ENCODE measurements around the gene PDE10A. TPM values are rescaled to one million over a fixed set of nuclear protein-coding genes. Genes with fewer than 3 reads are reported as not detected.

The PDE10A gene
- total RNA-seq, 1 donor from 2014 or later, result 0.79 TPM

- no peaks in the 10 kb centered on the region for H3K27me3 ChIP-seq (ENCODE audit: control insufficient read depth, insufficient read depth, low read length)
- FAIRE-seq, result no peak
- TF ChIP-seq, protein P1, sequence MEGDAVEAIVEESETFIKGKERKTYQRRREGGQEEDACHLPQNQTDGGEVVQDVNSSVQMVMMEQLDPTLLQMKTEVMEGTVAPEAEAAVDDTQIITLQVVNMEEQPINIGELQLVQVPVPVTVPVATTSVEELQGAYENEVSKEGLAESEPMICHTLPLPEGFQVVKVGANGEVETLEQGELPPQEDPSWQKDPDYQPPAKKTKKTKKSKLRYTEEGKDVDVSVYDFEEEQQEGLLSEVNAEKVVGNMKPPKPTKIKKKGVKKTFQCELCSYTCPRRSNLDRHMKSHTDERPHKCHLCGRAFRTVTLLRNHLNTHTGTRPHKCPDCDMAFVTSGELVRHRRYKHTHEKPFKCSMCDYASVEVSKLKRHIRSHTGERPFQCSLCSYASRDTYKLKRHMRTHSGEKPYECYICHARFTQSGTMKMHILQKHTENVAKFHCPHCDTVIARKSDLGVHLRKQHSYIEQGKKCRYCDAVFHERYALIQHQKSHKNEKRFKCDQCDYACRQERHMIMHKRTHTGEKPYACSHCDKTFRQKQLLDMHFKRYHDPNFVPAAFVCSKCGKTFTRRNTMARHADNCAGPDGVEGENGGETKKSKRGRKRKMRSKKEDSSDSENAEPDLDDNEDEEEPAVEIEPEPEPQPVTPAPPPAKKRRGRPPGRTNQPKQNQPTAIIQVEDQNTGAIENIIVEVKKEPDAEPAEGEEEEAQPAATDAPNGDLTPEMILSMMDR (IDR thresholded peaks at IDR 0.05; ENCODE audit: insufficient read depth, low read length, severe bottlenecking), result no peak
Observed at GRCh38 chr6:165306955-165307354, 356.1 kb downstream of the PDE10A start.

GRCh38 chr6:165301372-165302246, 361.4 kb downstream of the PDE10A start:
- TF ChIP-seq, protein P1 (IDR thresholded peaks at IDR 0.05; ENCODE audit: insufficient read depth, low read length, severe bottlenecking), result no peak

More at GRCh38 chr6:165306955-165307354, 356.1 kb downstream of the PDE10A start:
- no peak overlapping the region for H3K4me3 ChIP-seq (ENCODE audit: low read depth, low read length)
- DNase-seq (ENCODE audit: low read depth), result no peak
- H3K36me3 ChIP-seq (ENCODE audit: control insufficient read depth, insufficient read depth, low read length), result no peaks in the 10 kb centered on the region

DNA sequence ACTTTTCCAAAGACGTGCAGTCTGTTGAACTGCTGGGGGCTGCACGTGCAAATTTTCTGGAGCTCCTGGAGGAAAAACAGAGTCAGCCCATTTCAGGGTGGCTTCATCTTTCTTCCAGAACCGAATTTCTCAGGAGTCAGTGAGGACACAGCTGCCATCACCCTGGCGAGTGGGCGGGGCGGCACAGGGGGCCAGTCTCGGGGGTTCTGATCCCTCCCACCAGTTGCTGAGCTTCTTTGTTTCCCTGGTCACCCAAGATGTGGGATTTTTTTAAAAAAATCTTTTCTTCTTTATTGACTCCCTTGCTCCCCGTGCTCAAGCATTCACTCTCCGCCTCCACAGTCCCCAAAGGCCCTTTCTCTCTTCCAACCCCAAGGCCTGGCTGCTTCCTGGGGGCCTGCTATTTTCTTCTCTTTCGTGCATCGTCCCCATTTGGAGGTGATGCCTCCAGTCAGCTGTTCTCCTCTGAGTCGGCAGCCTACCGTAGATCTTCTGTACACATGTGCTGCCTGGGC, 362.6 kb downstream of the PDE10A start:
- TF ChIP-seq, protein P1 (IDR thresholded peaks at IDR 0.05; ENCODE audit: insufficient read depth, low read length, severe bottlenecking), result no peak
- no peak overlapping the region for H3K4me3 ChIP-seq (ENCODE audit: low read depth, low read length)
- no peaks in the 10 kb centered on the region for H3K27me3 ChIP-seq (ENCODE audit: control insufficient read depth, insufficient read depth, low read length)
- DNase-seq (ENCODE audit: low read depth) (no peak), FAIRE-seq (peak; percentile 28)
- H3K36me3 ChIP-seq (ENCODE audit: control insufficient read depth, insufficient read depth, low read length), result no peaks in the 10 kb centered on the region

More at GRCh38 chr6:165301372-165302246, 361.4 kb downstream of the PDE10A start:
- H3K4me3 ChIP-seq (ENCODE audit: low read depth, low read length), result no peak overlapping the region
- no peak for DNase-seq (ENCODE audit: low read depth)
- FAIRE-seq, result peak; percentile 32
- H3K36me3 ChIP-seq (ENCODE audit: control insufficient read depth, insufficient read depth, low read length), result no peaks in the 10 kb centered on the region
- H3K27me3 ChIP-seq (ENCODE audit: control insufficient read depth, insufficient read depth, low read length), result no peaks in the 10 kb centered on the region

DNA sequence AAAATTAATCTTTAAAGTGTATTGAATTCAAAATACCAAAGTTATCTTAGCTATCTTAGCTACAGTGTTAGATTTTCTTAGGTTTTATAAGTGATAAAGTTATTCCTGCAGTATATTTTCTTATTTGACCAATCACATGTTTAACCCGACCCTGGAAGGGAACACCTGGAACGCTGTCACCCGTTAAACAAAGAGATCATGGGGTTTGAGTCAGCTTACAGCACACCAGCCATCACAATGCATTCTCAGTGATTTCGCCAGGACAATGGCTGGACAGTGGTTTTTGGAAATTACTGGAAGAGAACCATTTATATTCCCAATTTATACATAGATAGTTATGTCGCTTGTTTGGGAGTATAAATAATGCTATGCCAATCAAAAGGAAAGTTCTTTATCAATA, 364.2 kb downstream of the PDE10A start:
- Histone ChIP-seq H3K4me3 (ENCODE audit: low read depth, low read length) (no peak overlapping the region), H3K36me3 (ENCODE audit: control insufficient read depth, insufficient read depth, low read length) (no peaks in the 10 kb centered on the region), H3K27me3 (ENCODE audit: control insufficient read depth, insufficient read depth, low read length) (no peaks in the 10 kb centered on the region)
- DNase-seq (ENCODE audit: low read depth) (no peak), FAIRE-seq (no peak)
- TF ChIP-seq, protein P1 (IDR thresholded peaks at IDR 0.05; ENCODE audit: insufficient read depth, low read length, severe bottlenecking), result no peak

- DNase-seq (ENCODE audit: low read depth) (no peak), FAIRE-seq (no peak)
- TF ChIP-seq, protein P1 (IDR thresholded peaks at IDR 0.05; ENCODE audit: insufficient read depth, low read length, severe bottlenecking), result no peak
- Histone ChIP-seq H3K27me3 (ENCODE audit: control insufficient read depth, insufficient read depth, low read length) (no peaks in the 10 kb centered on the region), H3K36me3 (ENCODE audit: control insufficient read depth, insufficient read depth, low read length) (no peaks in the 10 kb centered on the region), H3K4me3 (ENCODE audit: low read depth, low read length) (no peak overlapping the region)
Observed at GRCh38 chr6:165298402-165298801, 364.6 kb downstream of the PDE10A start.
